DOHH2 (cell line): Measurements from ENCODE around the gene TMEM244.

Source experiments
- H3F3A ChIP-seq: fragments of 200-600 bp; sonication (generic), shearing (Covaris generic); 2 replicates; pipeline ENCODE4 v1.6.0; 2016; ENCODE audit warnings: antibody characterized with exemption, mild to moderate bottlenecking; ENCODE audit not compliant: control insufficient read depth, insufficient read depth
- H3K27ac ChIP-seq: fragments of 200-600 bp; sonication (generic); 2 replicates; pipeline ENCODE4 v1.5.1; 2014; ENCODE audit warnings: low read depth, mild to moderate bottlenecking, low read length, moderate library complexity
- H3K27me3 ChIP-seq: fragments of 200-600 bp; sonication (generic); 2 replicates; pipeline ENCODE4 v1.6.1; 2014; ENCODE audit warnings: mild to moderate bottlenecking, low read length, mixed read lengths; ENCODE audit not compliant: control insufficient read depth
- H3K36me3 ChIP-seq: fragments of 200-600 bp; sonication (generic); 2 replicates; pipeline ENCODE4 v1.6.1; 2014; ENCODE audit warnings: mild to moderate bottlenecking, low read length, moderate library complexity, mixed read lengths; ENCODE audit not compliant: control insufficient read depth
- H3K4me1 ChIP-seq: fragments of 200-600 bp; sonication (generic); 2 replicates; pipeline ENCODE4 v1.6.1; 2014; ENCODE audit warnings: mild to moderate bottlenecking, low read length, mixed read lengths; ENCODE audit not compliant: control insufficient read depth
- H3K4me2 ChIP-seq: fragments of 200-600 bp; sonication (generic); 2 replicates; pipeline ENCODE4 v1.6.0; 2014; ENCODE audit warnings: mild to moderate bottlenecking, low read length, moderate library complexity
- H3K4me3 ChIP-seq: fragments of 200-600 bp; sonication (generic); 2 replicates; pipeline ENCODE4 v1.5.1; 2014; ENCODE audit warnings: mild to moderate bottlenecking, low read length, mixed read lengths
- H3K79me2 ChIP-seq: fragments of 200-600 bp; sonication (generic); 2 replicates; pipeline ENCODE4 v1.6.1; 2014; ENCODE audit warnings: mild to moderate bottlenecking, low read length, mixed read lengths; ENCODE audit not compliant: control insufficient read depth
- H3K9me2 ChIP-seq: fragments of 200-600 bp; sonication (generic); replicated peaks from 2 replicates; pipeline ENCODE4 v1.6.1; 2014; ENCODE audit warnings: mild to moderate bottlenecking, low read length, mixed read lengths; ENCODE audit not compliant: control insufficient read depth
- H3K9me3 ChIP-seq: fragments of 200-600 bp; sonication (generic); 2 replicates; pipeline ENCODE4 v1.6.1; 2014; ENCODE audit warnings: antibody characterized with exemption, low read length, mixed read lengths; ENCODE audit not compliant: control insufficient read depth, insufficient read depth
- H4K20me1 ChIP-seq: fragments of 200-600 bp; sonication (generic); 2 replicates; pipeline ENCODE4 v1.6.0; 2014; ENCODE audit warnings: low read depth, mild to moderate bottlenecking, antibody characterized with exemption, low read length, moderate library complexity; ENCODE audit not compliant: control insufficient read depth, insufficient read depth
- EZH2phosphoT487 ChIP-seq: fragments of 200-600 bp; sonication (generic); IDR thresholded peaks from 2 replicates; pipeline ENCODE4 v1.6.1; 2017; ENCODE audit warnings: borderline replicate concordance, mild to moderate bottlenecking, antibody characterized with exemption, low read length, moderate library complexity, mixed read lengths
- TF ChIP-seq, protein P1 (sequence below): fragments of 200-600 bp; sonication (generic); IDR thresholded peaks from one replicate; pipeline ENCODE4 v1.5.1; 2014; ENCODE audit warnings: antibody characterized with exemption, mild to moderate bottlenecking, low read depth, low read length; ENCODE audit not compliant: poor library complexity, severe bottlenecking

Gene TMEM244

DNA sequence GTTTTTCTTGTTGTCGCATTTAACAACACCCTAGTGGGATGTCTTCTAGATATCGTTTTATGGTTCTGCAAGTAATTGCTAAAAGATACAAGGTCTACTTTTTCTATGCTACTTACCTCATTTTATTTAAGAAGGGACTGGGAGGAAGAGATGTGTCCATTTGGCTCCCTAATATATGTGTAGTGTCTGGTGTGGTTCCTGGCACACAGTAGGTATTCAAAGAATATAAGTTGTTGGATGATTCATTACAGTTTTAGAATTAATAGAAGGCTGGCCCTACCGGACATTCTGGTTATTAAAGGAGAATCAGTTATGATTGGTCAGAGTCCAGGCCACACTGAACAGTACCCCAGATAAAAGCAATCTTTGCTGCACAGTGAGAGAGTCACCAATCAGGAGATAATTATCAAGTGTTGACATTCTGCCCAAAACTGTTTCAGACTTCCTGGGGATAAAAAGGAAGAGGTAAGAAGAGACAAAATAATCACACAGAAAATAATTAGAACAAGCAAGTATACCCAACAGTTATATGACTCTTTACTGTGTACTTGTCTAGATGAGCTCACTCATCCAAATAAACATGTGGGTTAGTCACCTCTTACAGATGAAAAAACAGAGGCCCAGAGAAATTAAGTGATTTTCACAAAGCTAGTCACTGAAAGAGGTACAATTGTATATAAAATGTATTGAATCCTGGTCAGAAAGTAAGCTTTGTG is 7.0 kb downstream of the TMEM244 start:
- H3K27me3 ChIP-seq = no peaks in the 10 kb centered on the region
- no peak overlapping the region for H3K4me3 ChIP-seq
- TF ChIP-seq, protein P1, sequence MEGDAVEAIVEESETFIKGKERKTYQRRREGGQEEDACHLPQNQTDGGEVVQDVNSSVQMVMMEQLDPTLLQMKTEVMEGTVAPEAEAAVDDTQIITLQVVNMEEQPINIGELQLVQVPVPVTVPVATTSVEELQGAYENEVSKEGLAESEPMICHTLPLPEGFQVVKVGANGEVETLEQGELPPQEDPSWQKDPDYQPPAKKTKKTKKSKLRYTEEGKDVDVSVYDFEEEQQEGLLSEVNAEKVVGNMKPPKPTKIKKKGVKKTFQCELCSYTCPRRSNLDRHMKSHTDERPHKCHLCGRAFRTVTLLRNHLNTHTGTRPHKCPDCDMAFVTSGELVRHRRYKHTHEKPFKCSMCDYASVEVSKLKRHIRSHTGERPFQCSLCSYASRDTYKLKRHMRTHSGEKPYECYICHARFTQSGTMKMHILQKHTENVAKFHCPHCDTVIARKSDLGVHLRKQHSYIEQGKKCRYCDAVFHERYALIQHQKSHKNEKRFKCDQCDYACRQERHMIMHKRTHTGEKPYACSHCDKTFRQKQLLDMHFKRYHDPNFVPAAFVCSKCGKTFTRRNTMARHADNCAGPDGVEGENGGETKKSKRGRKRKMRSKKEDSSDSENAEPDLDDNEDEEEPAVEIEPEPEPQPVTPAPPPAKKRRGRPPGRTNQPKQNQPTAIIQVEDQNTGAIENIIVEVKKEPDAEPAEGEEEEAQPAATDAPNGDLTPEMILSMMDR = no peak
- TF ChIP-seq EZH2phosphoT487 = no peak
- no peaks in the 10 kb centered on the region for H3K9me3 ChIP-seq
- no peaks in the 10 kb centered on the region for H3F3A ChIP-seq
- no peaks in the 10 kb centered on the region for H3K4me1 ChIP-seq
- H3K4me2 ChIP-seq = no peak overlapping the region
- no peaks in the 10 kb centered on the region for H3K36me3 ChIP-seq
- no peaks in the 10 kb centered on the region for H3K9me2 ChIP-seq
- H3K27ac ChIP-seq = no peak overlapping the region
- no peaks in the 10 kb centered on the region for H4K20me1 ChIP-seq
- no peaks in the 10 kb centered on the region for H3K79me2 ChIP-seq

DNA sequence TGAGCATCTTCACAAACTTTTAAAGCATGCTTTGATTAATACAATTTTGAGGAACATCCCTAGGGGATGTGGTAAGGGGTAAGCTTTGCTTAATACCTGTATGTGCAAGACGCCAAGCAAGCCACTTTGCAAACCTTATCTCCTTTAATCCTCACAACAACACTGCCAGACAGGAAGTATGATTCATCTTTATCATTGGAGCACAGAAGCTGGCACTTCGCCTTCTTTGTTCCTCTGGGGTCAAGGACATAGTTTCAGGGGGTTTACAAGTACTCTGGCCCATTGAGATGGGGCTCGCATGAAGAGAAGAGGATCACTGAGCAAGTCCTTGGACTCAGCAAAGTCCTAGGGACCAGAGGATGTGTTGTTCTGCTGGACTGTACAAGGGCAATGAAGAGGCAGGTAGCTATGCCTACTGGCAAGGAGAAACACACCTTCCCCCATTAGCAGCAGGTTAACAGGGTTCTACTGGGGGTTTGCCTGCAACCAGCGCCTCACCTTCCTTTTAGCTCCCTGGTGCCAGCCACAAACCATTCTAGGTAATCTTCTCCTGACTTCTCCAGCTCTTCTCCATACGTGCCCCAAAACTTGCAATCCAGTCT is 8.8 kb downstream of the TMEM244 start:
- no peaks in the 10 kb centered on the region for H4K20me1 ChIP-seq

DNA sequence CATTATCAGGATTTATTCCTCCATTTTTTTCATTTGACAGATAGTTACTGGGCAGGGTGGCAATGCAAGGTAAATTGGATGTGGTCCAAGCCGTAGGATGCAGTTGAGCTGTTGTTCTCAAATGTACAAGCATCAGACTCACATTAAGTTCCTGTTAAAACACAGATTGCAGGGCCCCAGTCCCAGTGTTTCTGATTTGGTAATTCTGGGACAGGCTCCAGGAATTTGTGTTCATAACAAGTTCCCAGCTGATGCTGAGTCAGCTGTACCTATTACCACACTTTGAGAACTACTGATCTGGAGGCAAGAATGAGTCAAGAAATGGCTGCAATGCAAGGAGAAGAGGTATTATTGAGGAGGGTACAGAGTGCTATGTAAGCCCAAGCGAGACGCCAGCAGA is 11.7 kb downstream of the TMEM244 start:
- Histone ChIP-seq H3K4me3 (no peak overlapping the region), H3K27ac (no peak overlapping the region), H3K4me2 (no peak overlapping the region), H3K9me2 (no peaks in the 10 kb centered on the region), H3K36me3 (no peaks in the 10 kb centered on the region), H4K20me1 (no peaks in the 10 kb centered on the region), H3K9me3 (no peaks in the 10 kb centered on the region), H3K27me3 (no peaks in the 10 kb centered on the region), H3F3A (no peaks in the 10 kb centered on the region), H3K79me2 (no peaks in the 10 kb centered on the region), H3K4me1 (no peaks in the 10 kb centered on the region)
- no peak for TF ChIP-seq EZH2phosphoT487
- TF ChIP-seq, protein P1 = no peak

More for the DNA sequence above, 8.8 kb downstream of the TMEM244 start:
- TF ChIP-seq, protein P1 = no peak
- no peak for TF ChIP-seq EZH2phosphoT487
- Histone ChIP-seq H3K4me1 (no peaks in the 10 kb centered on the region), H3F3A (no peaks in the 10 kb centered on the region), H3K9me2 (no peaks in the 10 kb centered on the region), H3K4me3 (no peak overlapping the region), H3K27ac (no peak overlapping the region), H3K79me2 (no peaks in the 10 kb centered on the region), H3K9me3 (no peaks in the 10 kb centered on the region), H3K4me2 (no peak overlapping the region), H3K27me3 (no peaks in the 10 kb centered on the region), H3K36me3 (no peaks in the 10 kb centered on the region)
